ENCODE results near the gene RAB5IF. TPM values are rescaled to one million over a fixed set of nuclear protein-coding genes. Genes with fewer than 3 reads are reported as not detected.
A peak's percentile ranks its signal among the peaks of the same experiment; 100 is the strongest.
"Not testable (repeated sequence)": the region's sequence is repeated elsewhere in the genome, so short reads cannot be mapped to it uniquely, and the experiment has no call there.

The RAB5IF gene, protein sequence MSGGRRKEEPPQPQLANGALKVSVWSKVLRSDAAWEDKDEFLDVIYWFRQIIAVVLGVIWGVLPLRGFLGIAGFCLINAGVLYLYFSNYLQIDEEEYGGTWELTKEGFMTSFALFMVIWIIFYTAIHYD
- total RNA-seq = 100 to 1,000 TPM in 1 of 8 experiments, 10 to 100 TPM in 7; 41.2 to 135 (median 52.5) TPM

GRCh38 chr20:36605399-36606157, at the start of gene RAB5IF:
Gene RAB5IF (plus strand): TSS chr20:36605779. CDS start chr20:36605952, 173 bp downstream.
- Histone ChIP-seq H3K27ac (peak within 1 kb of the TSS; percentile 68 to 87), H3K4me3 (peak within 1 kb of the TSS; percentile 65 to 93 (median 86)), H3K4me1 (replicated peaks in 1 of 2) (peaks cover 9% of the 10 kb centered on the region in 2 donors)
- 0 to 16% (median 0%) methylated on average over 1 to 8 of the region's 90 CpGs; no CpG with 5 or more reads in 4 of the 10 experiments for WGBS, 10 experiments
- peak; percentile 89 to 97 (median 93) for ATAC-seq (replicated peaks in 6 of 8)
- in situ Hi-C loops (cut with MboI; ENCODE audit: low pct_unique_long_range_greater_than_20kb in 2 of 9, low sequenced_read_pairs in 9 of 9, unreplicated experiment in 9 of 9) = no loop called here

DNA sequence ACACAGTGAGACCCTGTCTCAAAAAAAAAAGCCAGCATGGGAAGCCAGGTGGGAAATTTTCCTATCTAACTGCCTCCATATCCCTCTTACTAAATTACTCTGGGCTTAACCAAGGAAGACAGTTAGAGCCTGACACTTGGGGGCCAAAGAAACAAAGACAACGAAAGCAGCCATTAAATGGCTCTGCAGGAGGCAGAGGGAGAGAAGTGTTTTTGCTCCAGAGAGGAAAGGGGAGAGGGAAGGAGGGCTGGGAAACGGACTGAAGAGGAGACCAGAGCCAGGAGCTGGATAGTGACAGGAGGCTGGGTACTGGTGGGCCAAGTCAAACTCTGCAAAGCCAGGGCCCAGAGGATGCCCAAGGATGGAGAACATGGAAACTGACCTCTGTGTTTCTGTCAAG, 42.9 kb upstream of the RAB5IF start:
- ATAC-seq (replicated peaks in 6 of 8) = no peak
- Histone ChIP-seq H3K4me3 (no peak overlapping the region), H3K27ac (no peak overlapping the region), H3K4me1 (replicated peaks in 1 of 2) (no peaks in the 10 kb centered on the region)
- WGBS, 10 experiments = 0 to 42% (median 15%) methylated on average over 1 to 2 of the region's 2 CpGs; no CpG with 5 or more reads in 2 of the 10 experiments
- in situ Hi-C loops (cut with MboI; ENCODE audit: low pct_unique_long_range_greater_than_20kb in 2 of 9, low sequenced_read_pairs in 9 of 9, unreplicated experiment in 9 of 9) = no loop called here

DNA sequence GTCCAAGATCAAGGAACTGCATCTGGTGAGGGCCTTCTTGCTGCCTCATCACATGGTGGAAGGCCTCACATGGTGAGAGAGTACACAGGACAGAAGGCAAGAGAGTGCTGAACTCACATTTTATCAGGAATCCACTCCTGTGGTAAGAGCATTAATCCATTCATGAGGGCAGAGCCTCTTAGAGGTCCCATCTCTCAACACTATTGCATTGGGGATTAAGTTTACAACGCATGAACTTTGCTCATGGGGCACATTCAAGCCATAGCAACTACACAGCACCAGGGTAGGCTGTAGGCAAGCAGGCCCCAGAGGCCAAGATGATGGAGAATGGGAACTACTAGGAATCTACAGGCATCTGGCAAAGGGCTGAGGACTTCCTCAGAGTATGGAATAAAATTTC, 42.2 kb upstream of the RAB5IF start:
- Histone ChIP-seq H3K27ac (no peak overlapping the region), H3K4me1 (replicated peaks in 1 of 2) (no peaks in the 10 kb centered on the region), H3K4me3 (no peak overlapping the region)
- 33 to 80% (median 60%) methylated on average over 1 of the region's 1 CpG; no CpG with 5 or more reads in 7 of the 10 experiments for WGBS, 10 experiments
- in situ Hi-C loops (cut with MboI; ENCODE audit: low pct_unique_long_range_greater_than_20kb in 2 of 9, low sequenced_read_pairs in 9 of 9, unreplicated experiment in 9 of 9) = no loop called here
- no peak for ATAC-seq (replicated peaks in 6 of 8)

- ATAC-seq (replicated peaks in 6 of 8); in situ Hi-C loops (cut with MboI; ENCODE audit: low pct_unique_long_range_greater_than_20kb in 2 of 9, low sequenced_read_pairs in 9 of 9, unreplicated experiment in 9 of 9); H3K4me1 ChIP-seq (replicated peaks in 1 of 2); H3K27ac ChIP-seq; H3K4me3 ChIP-seq: not testable (repeated sequence)
- WGBS, 10 experiments = 60 to 100% (median 92%) methylated on average over 1 to 5 of the region's 13 CpGs; no CpG with 5 or more reads in 5 of the 10 experiments
Observed at GRCh38 chr20:36564078-36564725, 41.4 kb upstream of the RAB5IF start.

DNA sequence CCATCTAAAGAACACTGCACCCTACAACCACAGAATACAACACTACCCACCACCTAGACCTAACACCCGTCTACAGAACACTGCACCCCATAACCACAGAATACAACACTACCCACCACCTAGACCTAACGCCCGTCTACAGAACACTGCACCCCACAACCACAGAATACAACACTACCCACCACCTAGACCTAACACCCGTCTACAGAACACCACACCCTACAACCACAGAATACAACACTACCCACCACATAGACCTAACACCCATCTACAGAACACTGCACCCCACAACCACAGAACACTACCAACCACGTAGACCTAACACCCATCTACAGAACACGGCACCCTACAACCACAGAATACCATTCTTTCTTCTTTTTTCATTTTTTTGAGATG, 40.9 kb upstream of the RAB5IF start:
- H3K4me1 ChIP-seq (replicated peaks in 1 of 2); in situ Hi-C loops (cut with MboI; ENCODE audit: low pct_unique_long_range_greater_than_20kb in 2 of 9, low sequenced_read_pairs in 9 of 9, unreplicated experiment in 9 of 9); ATAC-seq (replicated peaks in 6 of 8); H3K4me3 ChIP-seq; H3K27ac ChIP-seq: not testable (repeated sequence)
- WGBS, 10 experiments = 0 to 100% (median 71%) methylated on average over 1 to 2 of the region's 6 CpGs; no CpG with 5 or more reads in 6 of the 10 experiments

DNA sequence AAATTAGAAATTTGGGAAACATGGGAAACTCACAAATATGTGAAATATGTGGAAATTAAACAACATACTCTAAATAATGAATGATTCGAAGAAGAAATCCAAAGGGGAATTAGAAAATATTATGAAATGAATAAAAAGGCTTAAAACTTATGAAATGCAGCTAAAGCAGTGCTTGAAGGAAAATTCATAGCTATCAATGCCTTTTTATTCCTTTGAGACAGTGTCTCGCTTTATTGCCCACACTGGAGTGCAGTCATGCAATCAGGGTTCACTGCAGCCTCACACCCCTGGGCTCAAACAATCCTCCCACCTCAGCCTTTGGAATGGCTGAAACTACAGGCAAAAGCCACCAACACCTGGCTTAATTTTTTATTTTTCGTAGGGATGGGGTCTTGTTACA, 40.1 kb upstream of the RAB5IF start:
- no peak overlapping the region for H3K27ac ChIP-seq
- H3K4me3 ChIP-seq = no peak overlapping the region
- ATAC-seq (replicated peaks in 6 of 8) = no peak
- in situ Hi-C loops (cut with MboI; ENCODE audit: low pct_unique_long_range_greater_than_20kb in 2 of 9, low sequenced_read_pairs in 9 of 9, unreplicated experiment in 9 of 9) = no loop called here
- no peaks in the 10 kb centered on the region for H3K4me1 ChIP-seq (replicated peaks in 1 of 2)
- WGBS, 10 experiments = 40 to 100% (median 85%) methylated on average over 1 to 3 of the region's 3 CpGs; no CpG with 5 or more reads in 1 of the 10 experiments

GRCh38 chr20:36569847-36570429, 35.6 kb upstream of the RAB5IF start:
- H3K27ac ChIP-seq = no peak overlapping the region
- H3K4me3 ChIP-seq = no peak overlapping the region
- H3K4me1 ChIP-seq (replicated peaks in 1 of 2) = peaks cover 5 to 16% of the 10 kb centered on the region in 2 donors
- ATAC-seq (replicated peaks in 6 of 8) = peak in 2 of 8 experiments; percentile 34 to 40
- in situ Hi-C loops (cut with MboI; ENCODE audit: low pct_unique_long_range_greater_than_20kb in 2 of 9, low sequenced_read_pairs in 9 of 9, unreplicated experiment in 9 of 9) = no loop called here
- WGBS, 10 experiments = 0 to 100% (median 63%) methylated on average over 1 to 6 of the region's 7 CpGs; no CpG with 5 or more reads in 4 of the 10 experiments

- peaks cover 5 to 19% of the 10 kb centered on the region in 2 donors for H3K4me1 ChIP-seq (replicated peaks in 1 of 2)
- 13 to 100% (median 40%) methylated on average over 2 to 11 of the region's 17 CpGs for WGBS, 10 experiments
- no peak overlapping the region for H3K4me3 ChIP-seq
- in situ Hi-C loops (cut with MboI; ENCODE audit: low pct_unique_long_range_greater_than_20kb in 2 of 9, low sequenced_read_pairs in 9 of 9, unreplicated experiment in 9 of 9) = no loop called here
- no peak for ATAC-seq (replicated peaks in 6 of 8)
- no peak overlapping the region for H3K27ac ChIP-seq
Observed at GRCh38 chr20:36571564-36572504, 33.7 kb upstream of the RAB5IF start.

GRCh38 chr20:36572701-36573102, 32.9 kb upstream of the RAB5IF start:
- H3K4me3 ChIP-seq = peak overlapping the region in 4 of 5 donors; percentile 43 to 58 (median 53)
- 10 to 51% (median 33%) methylated on average over 4 to 17 of the region's 20 CpGs; no CpG with 5 or more reads in 5 of the 10 experiments for WGBS, 10 experiments
- ATAC-seq (replicated peaks in 6 of 8) = peak in 6 of 8 experiments; percentile 3 to 21 (median 9)
- H3K4me1 ChIP-seq (replicated peaks in 1 of 2) = peaks cover 5 to 19% of the 10 kb centered on the region in 2 donors
- H3K27ac ChIP-seq = peak overlapping the region in 1 of 2 donors; percentile 2
- in situ Hi-C loops (cut with MboI; ENCODE audit: low pct_unique_long_range_greater_than_20kb in 2 of 9, low sequenced_read_pairs in 9 of 9, unreplicated experiment in 9 of 9) = no loop called here

DNA sequence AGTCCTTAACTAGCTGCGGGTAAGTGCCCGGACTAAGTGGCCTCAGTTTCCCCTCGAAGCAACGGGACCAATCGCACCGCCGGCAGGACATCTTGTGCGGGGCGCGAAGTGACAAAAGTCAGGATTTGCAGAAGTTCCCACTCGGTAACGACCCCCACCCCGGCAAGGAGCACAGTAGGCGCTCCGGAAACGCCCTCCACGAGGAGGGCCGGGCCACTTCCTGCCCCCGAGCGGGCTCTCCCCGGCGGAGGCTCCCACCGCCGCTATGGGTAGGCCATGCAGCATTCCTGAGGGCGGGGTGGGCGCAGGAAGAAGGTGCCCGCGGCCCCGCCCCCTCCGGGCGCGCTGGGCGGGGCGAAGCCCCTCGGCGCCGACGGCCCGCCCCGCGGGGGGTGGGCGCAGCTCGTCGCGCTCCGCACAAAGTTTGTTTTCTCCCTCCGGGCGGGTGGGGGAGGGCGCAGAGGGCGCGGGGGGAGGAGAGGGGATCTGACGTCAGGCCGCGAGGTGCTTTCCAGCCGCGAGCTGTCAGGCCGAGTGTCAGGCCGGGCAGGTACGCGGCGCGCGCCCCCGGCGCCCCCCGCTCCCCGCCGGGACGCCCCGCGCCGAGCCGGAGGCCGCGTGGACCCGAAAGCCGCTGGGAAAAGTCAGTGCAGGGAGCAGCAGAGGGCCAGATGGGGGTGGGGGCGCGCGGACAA, 32.3 kb upstream of the RAB5IF start, which contains the start of gene TGIF2:
TGIF2 (plus strand) TSS at position 495 of the 695 bp plus-strand sequence. CDS start 5,178 bp downstream, outside the sequence.
- ATAC-seq (replicated peaks in 6 of 8) = peak; percentile 49 to 80 (median 74)
- in situ Hi-C loops (cut with MboI; ENCODE audit: low pct_unique_long_range_greater_than_20kb in 2 of 9, low sequenced_read_pairs in 9 of 9, unreplicated experiment in 9 of 9) = no loop called here
- WGBS, 10 experiments = 10 to 14% (median 12%) methylated on average over 1 to 5 of the region's 80 CpGs; no CpG with 5 or more reads in 7 of the 10 experiments
- peak within 1 kb of the TSS; percentile 39 to 58 (median 52) for H3K4me3 ChIP-seq
- H3K4me1 ChIP-seq (replicated peaks in 1 of 2) = peaks cover 5 to 19% of the 10 kb centered on the region in 2 donors
- H3K27ac ChIP-seq = peak within 1 kb of the TSS; percentile 50 to 81

DNA sequence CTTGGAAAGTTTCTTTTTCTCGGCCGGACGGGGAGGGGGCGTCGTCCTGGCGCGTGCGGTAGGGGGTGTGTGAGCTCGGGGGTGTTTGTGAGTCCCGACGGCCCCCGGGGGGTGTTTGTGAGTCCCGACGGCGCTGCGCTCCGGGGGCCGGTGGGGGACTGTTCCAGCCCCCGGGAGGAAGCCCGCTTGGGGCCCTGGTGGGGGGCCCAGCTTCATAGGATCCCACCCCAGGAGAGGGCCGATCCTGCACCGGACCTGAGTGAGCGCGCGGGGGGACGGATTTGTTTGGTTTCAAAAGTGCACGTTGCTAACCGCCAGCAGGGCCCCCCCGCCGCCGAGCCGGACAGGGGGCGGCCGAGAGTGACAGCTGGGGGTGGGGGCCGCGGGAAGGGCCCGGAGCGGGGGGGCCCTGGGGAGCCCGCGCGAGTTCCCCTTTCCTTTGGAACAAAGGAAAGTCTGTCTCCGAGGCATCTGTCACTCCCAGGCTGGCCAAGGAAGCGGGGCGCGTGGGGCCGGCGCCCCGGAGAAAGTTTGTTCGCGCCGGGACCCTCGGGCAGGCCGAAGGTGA, 31.7 kb upstream of the RAB5IF start:
- H3K4me3 ChIP-seq = peak overlapping the region; percentile 39 to 58 (median 52)
- no CpG with 5 or more reads among the region's 53 CpGs for whole genome bisulfite sequencing, 10 experiments
- peak in 7 of 8 experiments; percentile 1 to 57 (median 13) for ATAC-seq (replicated peaks in 6 of 8)
- in situ Hi-C loops (cut with MboI; ENCODE audit: low pct_unique_long_range_greater_than_20kb in 2 of 9, low sequenced_read_pairs in 9 of 9, unreplicated experiment in 9 of 9) = no loop called here
- H3K27ac ChIP-seq = peak overlapping the region; percentile 50 to 81
- peaks cover 5 to 19% of the 10 kb centered on the region in 2 donors for H3K4me1 ChIP-seq (replicated peaks in 1 of 2)
